Progenitor cell of endocrine pancreas (in vitro differentiated cells): ENCODE data around the gene HOOK2. TPM values are rescaled to one million over a fixed set of nuclear protein-coding genes. Genes with fewer than 3 reads are reported as not detected.
"Not testable (repeated sequence)": the region's sequence is repeated elsewhere in the genome, so short reads cannot be mapped to it uniquely, and the experiment has no call there.

Source experiments
- DNase-seq: peaks from one replicate; pipeline ENCODE4 v3.0.0; 2021; ENCODE audit warnings: low spot score; ENCODE audit not compliant: unreplicated experiment
- H3K27ac Mint-ChIP-seq: 2 replicates; pipeline ENCODE4 v1.8.0; 2021; ENCODE audit warnings: mild to moderate bottlenecking, moderate library complexity, mixed read lengths
- H3K27me3 Mint-ChIP-seq: 2 replicates; pipeline ENCODE4 v1.8.0; 2021; ENCODE audit warnings: mixed read lengths
- H3K36me3 Mint-ChIP-seq: 2 replicates; pipeline ENCODE4 v1.8.0; 2022; ENCODE audit warnings: mixed read lengths; ENCODE audit not compliant: insufficient read depth
- H3K4me1 Mint-ChIP-seq: 2 replicates; pipeline ENCODE4 v1.8.0; 2021; ENCODE audit warnings: low read depth, mixed read lengths
- H3K4me3 Mint-ChIP-seq: 2 replicates; pipeline ENCODE4 v1.8.0; 2021; ENCODE audit warnings: low read depth, mild to moderate bottlenecking, moderate library complexity, mixed read lengths
- H3K9me3 Mint-ChIP-seq: 2 replicates; pipeline ENCODE4 v1.8.0; 2021; ENCODE audit warnings: low read depth, mixed read lengths
- microRNA-seq: library from miRNA; unstranded; fragments of <30 nt; microRNA quantifications from one replicate; pipeline ENCODE4 v1.1.0, GENCODE V29; 2020; ENCODE audit warnings: borderline number of aligned reads; ENCODE audit not compliant: unreplicated experiment
- total RNA-seq: library from RNA; stranded (reverse); gene quantifications from 2 replicates; pipeline ENCODE4 v1.2.1, GENCODE V29; 2021
- TF ChIP-seq, protein P1 (sequence below): fragments of 200-600 bp; sonication (generic); IDR thresholded peaks from one replicate; pipeline ENCODE4 v1.5.0; 2021; ENCODE audit warnings: antibody characterized with exemption, mild to moderate bottlenecking; ENCODE audit not compliant: unreplicated experiment

The HOOK2 gene
- total RNA-seq, 1 donor from 2014 or later, result 115 TPM

DNA sequence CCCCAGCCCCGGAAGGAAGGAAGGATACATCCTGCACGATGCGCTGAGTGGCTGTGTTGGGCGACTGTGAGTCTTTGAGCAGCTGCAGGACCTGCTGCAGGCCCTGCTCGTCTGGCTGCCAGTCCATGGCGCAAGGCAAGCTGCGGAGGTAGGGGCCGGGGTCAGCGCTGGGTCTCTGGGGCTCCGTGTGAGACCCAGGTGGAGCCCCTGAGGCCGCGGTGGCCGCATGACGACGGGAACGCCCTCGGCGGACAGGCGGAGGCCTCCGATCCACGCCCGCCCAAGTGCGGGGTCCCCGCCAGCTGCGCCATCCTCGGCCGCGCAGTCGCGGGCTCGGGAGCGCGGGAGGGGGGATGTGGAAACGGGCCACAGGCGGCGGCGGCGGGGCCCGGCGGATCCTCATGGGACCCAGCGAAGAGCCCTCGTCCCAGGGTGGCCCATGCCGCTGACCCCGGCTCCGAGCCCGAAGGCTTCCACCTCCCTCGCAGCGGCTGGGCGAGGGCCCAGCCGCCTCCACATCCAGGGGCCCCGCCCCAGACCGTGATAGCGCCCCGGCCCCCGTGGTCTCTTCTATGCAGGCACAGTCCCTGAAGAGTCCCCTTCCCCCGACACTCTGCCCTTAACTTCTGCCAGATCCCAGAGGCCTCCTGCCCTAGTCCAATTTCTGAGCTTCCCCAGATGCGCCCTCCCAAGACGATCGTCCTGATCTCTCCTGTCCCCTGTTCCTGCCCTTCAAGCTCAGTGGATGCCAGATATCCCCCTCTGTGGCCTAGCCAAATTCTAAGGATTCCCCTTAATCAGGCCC lies 54.3 kb downstream of the HOOK2 start:
- H3K27me3 Mint-ChIP-seq, result no peaks in the 10 kb centered on the region
- H3K4me1 Mint-ChIP-seq, result peaks cover 19% of the 10 kb centered on the region
- peak overlapping the region; percentile 99 for H3K27ac Mint-ChIP-seq
- H3K36me3 Mint-ChIP-seq, result peaks cover 5% of the 10 kb centered on the region
- TF ChIP-seq, protein P1, sequence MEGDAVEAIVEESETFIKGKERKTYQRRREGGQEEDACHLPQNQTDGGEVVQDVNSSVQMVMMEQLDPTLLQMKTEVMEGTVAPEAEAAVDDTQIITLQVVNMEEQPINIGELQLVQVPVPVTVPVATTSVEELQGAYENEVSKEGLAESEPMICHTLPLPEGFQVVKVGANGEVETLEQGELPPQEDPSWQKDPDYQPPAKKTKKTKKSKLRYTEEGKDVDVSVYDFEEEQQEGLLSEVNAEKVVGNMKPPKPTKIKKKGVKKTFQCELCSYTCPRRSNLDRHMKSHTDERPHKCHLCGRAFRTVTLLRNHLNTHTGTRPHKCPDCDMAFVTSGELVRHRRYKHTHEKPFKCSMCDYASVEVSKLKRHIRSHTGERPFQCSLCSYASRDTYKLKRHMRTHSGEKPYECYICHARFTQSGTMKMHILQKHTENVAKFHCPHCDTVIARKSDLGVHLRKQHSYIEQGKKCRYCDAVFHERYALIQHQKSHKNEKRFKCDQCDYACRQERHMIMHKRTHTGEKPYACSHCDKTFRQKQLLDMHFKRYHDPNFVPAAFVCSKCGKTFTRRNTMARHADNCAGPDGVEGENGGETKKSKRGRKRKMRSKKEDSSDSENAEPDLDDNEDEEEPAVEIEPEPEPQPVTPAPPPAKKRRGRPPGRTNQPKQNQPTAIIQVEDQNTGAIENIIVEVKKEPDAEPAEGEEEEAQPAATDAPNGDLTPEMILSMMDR, result no peak
- no peaks in the 10 kb centered on the region for H3K9me3 Mint-ChIP-seq
- peak overlapping the region; percentile 96 for H3K4me3 Mint-ChIP-seq
- DNase-seq, result no peak

DNA sequence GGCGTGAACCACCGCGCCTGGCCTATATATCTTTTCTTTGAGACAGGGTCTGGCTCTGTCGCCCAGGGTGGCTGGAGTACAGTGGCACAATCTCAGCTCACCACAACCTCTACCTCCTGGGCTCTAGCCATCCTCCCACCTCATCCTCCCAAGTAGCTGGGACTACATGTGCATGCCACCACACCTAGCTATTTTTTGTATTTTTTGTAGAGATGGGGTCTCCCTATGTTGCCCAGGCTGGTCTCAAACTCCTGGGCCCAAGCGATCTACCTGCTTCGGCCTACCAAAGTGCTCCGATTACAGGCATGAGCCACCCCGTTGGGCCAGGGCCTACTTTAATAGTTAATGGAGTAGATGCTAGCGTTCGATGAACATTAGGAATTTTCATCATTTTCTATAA lies 55.1 kb downstream of the HOOK2 start:
- no peak for DNase-seq
- Mint-ChIP-seq H3K27ac (peak overlapping the region; percentile 95), H3K36me3 (peaks cover 7% of the 10 kb centered on the region), H3K9me3 (no peaks in the 10 kb centered on the region), H3K4me3 (peak overlapping the region; percentile 72), H3K27me3 (no peaks in the 10 kb centered on the region), H3K4me1 (peaks cover 19% of the 10 kb centered on the region)
- TF ChIP-seq, protein P1, result no peak

DNA sequence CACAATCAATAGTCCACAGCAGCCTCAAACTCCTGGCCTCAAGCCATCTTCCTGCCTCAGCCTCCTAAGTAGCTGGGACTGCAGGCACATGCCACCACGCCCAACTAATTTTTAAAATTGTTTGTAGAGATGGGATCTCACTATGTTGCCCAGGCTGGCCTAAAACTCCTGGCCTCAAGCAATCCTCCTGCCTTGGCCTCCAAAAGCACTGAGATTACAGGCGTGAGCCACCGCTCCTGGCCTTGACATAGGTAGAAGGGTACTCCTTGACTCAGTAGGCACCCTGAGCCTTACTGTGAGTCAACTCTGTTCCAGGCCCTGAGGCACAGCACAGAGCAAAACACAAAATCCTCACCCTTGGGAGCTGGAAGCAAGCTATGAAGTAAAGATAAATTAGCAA lies 59.4 kb downstream of the HOOK2 start:
- peaks cover 27% of the 10 kb centered on the region for H3K36me3 Mint-ChIP-seq
- TF ChIP-seq, protein P1, result no peak

GRCh38 chr19:12715102-12715501 lies 60.2 kb downstream of the HOOK2 start:
- Mint-ChIP-seq H3K27me3 (no peaks in the 10 kb centered on the region), H3K4me1 (peaks cover 3% of the 10 kb centered on the region), H3K27ac (no peak overlapping the region), H3K36me3 (peaks cover 31% of the 10 kb centered on the region), H3K9me3 (no peaks in the 10 kb centered on the region), H3K4me3 (no peak overlapping the region)
- TF ChIP-seq, protein P1, result no peak
- no peak for DNase-seq

More for the DNA sequence above, 59.4 kb downstream of the HOOK2 start:
- Mint-ChIP-seq H3K27me3 (no peaks in the 10 kb centered on the region), H3K4me1 (peaks cover 8% of the 10 kb centered on the region), H3K4me3 (no peak overlapping the region), H3K9me3 (no peaks in the 10 kb centered on the region), H3K27ac (no peak overlapping the region)
- no peak for DNase-seq

- H3K27ac Mint-ChIP-seq, H3K4me3 Mint-ChIP-seq, H3K27me3 Mint-ChIP-seq, H3K9me3 Mint-ChIP-seq, DNase-seq, H3K4me1 Mint-ChIP-seq: not testable (repeated sequence)
- H3K36me3 Mint-ChIP-seq, result peaks cover 34% of the 10 kb centered on the region
These were observed 62.0 kb downstream of the HOOK2 start for GRCh38 chr19:12713304-12713703.

Small RNA genes within 50 kb of the gene (microRNA-seq; reads per million reads assigned to microRNA genes)
- not detected for gene MIR5684

Other genes with a start within 250 kb of the HOOK2 start
- 18.9 and 23.1 TPM in 2 replicates for gene ZNF564, start 224.1 kb downstream of the HOOK2 start, total RNA-seq
- gene ZNF490, start 164.7 kb downstream of the HOOK2 start, total RNA-seq, result 12.7 and 15.1 TPM in 2 replicates
- gene ZNF791, start 164.6 kb downstream of the HOOK2 start, total RNA-seq, result 22.3 and 24.3 TPM in 2 replicates
- 115 and 120 TPM in 2 replicates for gene MAN2B1, start 108.8 kb downstream of the HOOK2 start, total RNA-seq
- 16.3 and 17.2 TPM in 2 replicates for gene WDR83, start 108.7 kb downstream of the HOOK2 start, total RNA-seq
- gene DHPS, start 93.7 kb downstream of the HOOK2 start, total RNA-seq, result 92.0 and 106 TPM in 2 replicates
- not detected in 2 replicates for gene GNG14, start 87.6 kb downstream of the HOOK2 start, total RNA-seq
- 14.6 and 15.1 TPM in 2 replicates for gene FBXW9, start 78.9 kb downstream of the HOOK2 start, total RNA-seq
- gene TNPO2, start 51.6 kb downstream of the HOOK2 start, total RNA-seq, result 109 and 113 TPM in 2 replicates
- 171 and 180 TPM in 2 replicates for gene TRIR, start 40.9 kb downstream of the HOOK2 start, total RNA-seq
- 59.8 and 66.0 TPM in 2 replicates for gene GET3, start 38.1 kb downstream of the HOOK2 start, total RNA-seq
- gene BEST2, start 23.8 kb downstream of the HOOK2 start, total RNA-seq, result not detected in 2 replicates
- 5.7 and 6.0 TPM in 2 replicates for gene JUNB, start 15.9 kb upstream of the HOOK2 start, total RNA-seq
- gene PRDX2, start 26.2 kb upstream of the HOOK2 start, total RNA-seq, result 524 and 554 TPM in 2 replicates
- gene THSD8, start 26.5 kb upstream of the HOOK2 start, total RNA-seq, result 16.5 and 22.7 TPM in 2 replicates
- gene RNASEH2A, start 31.0 kb upstream of the HOOK2 start, total RNA-seq, result 32.8 and 37.4 TPM in 2 replicates
- gene RTBDN, start 59.0 kb upstream of the HOOK2 start, total RNA-seq, result not detected in 2 replicates
- gene MAST1, start 63.0 kb upstream of the HOOK2 start, total RNA-seq, result 5.3 and 5.9 TPM in 2 replicates
- 26.0 and 31.7 TPM in 2 replicates for gene DNASE2, start 105.9 kb upstream of the HOOK2 start, total RNA-seq
- not detected in 2 replicates for gene KLF1, start 111.6 kb upstream of the HOOK2 start, total RNA-seq
- gene GCDH, start 115.6 kb upstream of the HOOK2 start, total RNA-seq, result 59.3 and 60.6 TPM in 2 replicates
- 1.2 and 1.8 TPM in 2 replicates for gene SYCE2, start 143.7 kb upstream of the HOOK2 start, total RNA-seq
- 61.2 and 63.3 TPM in 2 replicates for gene FARSA, start 158.2 kb upstream of the HOOK2 start, total RNA-seq
- 707 and 730 TPM in 2 replicates for gene CALR, start 163.1 kb upstream of the HOOK2 start, total RNA-seq
- gene RAD23A, start 170.3 kb upstream of the HOOK2 start, total RNA-seq, result 70.4 and 78.8 TPM in 2 replicates
- gene GADD45GIP1, start 181.7 kb upstream of the HOOK2 start, total RNA-seq, result 16.8 and 20.8 TPM in 2 replicates
- gene DAND5, start 194.0 kb upstream of the HOOK2 start, total RNA-seq, result not detected in 2 replicates
- 0.46 and 0.51 TPM in 2 replicates for gene NFIX, start 219.9 kb upstream of the HOOK2 start, total RNA-seq